ENCODE results near the gene MAGI2.

MAGI2 gene

DNA sequence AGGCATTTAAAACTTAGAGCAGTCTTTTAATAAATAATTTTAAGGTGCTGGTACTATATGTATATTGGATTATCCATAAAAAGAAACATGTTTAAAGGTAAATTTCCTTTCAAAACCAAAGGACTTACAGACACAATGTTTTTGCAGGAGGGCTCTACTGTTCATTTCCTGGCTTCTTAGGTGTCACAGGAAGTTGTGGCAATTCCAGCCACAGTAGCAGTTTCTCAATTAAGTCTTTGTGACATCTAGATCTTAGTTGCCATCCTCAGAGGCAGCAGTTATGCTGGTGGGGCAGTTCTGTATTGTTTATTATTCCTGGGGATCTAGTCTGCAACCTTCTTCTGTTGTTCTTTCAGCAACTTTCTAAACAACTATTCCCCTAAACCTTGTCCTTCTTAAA lies 460.1 kb downstream of the MAGI2 start:
- Histone ChIP-seq H4K20me1 (ENCODE audit: low read depth, low read length) (no peaks in the 10 kb centered on the region), H3K79me2 (ENCODE audit: insufficient read depth, low read length) (no peaks in the 10 kb centered on the region), H3F3A (ENCODE audit: insufficient read depth) (no peaks in the 10 kb centered on the region), H3K27ac (ENCODE audit: low read depth, low read length) (no peak overlapping the region), H3K9me2 (replicated peaks; ENCODE audit: insufficient read depth, low read length) (no peaks in the 10 kb centered on the region), H3K9ac (ENCODE audit: low read length) (no peak overlapping the region), H3K4me2 (ENCODE audit: low read depth, low read length, poor library complexity, severe bottlenecking) (no peak overlapping the region), H3K36me3 (ENCODE audit: low read length) (no peaks in the 10 kb centered on the region), H3K4me3 (ENCODE audit: insufficient read depth, low read length, poor library complexity, severe bottlenecking) (no peak overlapping the region), H3K9me3 (ENCODE audit: insufficient read depth, low read length) (no peaks in the 10 kb centered on the region), H2AFZ (ENCODE audit: low read depth, low read length, severe bottlenecking) (no peak overlapping the region), H3K27me3 (ENCODE audit: low read length) (no peaks in the 10 kb centered on the region)
- TF ChIP-seq, protein P1, sequence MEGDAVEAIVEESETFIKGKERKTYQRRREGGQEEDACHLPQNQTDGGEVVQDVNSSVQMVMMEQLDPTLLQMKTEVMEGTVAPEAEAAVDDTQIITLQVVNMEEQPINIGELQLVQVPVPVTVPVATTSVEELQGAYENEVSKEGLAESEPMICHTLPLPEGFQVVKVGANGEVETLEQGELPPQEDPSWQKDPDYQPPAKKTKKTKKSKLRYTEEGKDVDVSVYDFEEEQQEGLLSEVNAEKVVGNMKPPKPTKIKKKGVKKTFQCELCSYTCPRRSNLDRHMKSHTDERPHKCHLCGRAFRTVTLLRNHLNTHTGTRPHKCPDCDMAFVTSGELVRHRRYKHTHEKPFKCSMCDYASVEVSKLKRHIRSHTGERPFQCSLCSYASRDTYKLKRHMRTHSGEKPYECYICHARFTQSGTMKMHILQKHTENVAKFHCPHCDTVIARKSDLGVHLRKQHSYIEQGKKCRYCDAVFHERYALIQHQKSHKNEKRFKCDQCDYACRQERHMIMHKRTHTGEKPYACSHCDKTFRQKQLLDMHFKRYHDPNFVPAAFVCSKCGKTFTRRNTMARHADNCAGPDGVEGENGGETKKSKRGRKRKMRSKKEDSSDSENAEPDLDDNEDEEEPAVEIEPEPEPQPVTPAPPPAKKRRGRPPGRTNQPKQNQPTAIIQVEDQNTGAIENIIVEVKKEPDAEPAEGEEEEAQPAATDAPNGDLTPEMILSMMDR (IDR thresholded peaks at IDR 0.05; ENCODE audit: insufficient read depth, low read length, poor library complexity, severe bottlenecking): no peak
- no peak for TF ChIP-seq EZH2phosphoT487 (conservative IDR thresholded peaks at IDR 0.05; ENCODE audit: low read length)

GRCh38 chr7:78985509-78985908 lies 468.0 kb downstream of the MAGI2 start:
- H3K36me3 ChIP-seq (ENCODE audit: low read length): no peaks in the 10 kb centered on the region
- no peak overlapping the region for H3K27ac ChIP-seq (ENCODE audit: low read depth, low read length)
- no peak overlapping the region for H3K9ac ChIP-seq (ENCODE audit: low read length)
- no peaks in the 10 kb centered on the region for H4K20me1 ChIP-seq (ENCODE audit: low read depth, low read length)
- TF ChIP-seq EZH2phosphoT487 (conservative IDR thresholded peaks at IDR 0.05; ENCODE audit: low read length): no peak
- H2AFZ ChIP-seq (ENCODE audit: low read depth, low read length, severe bottlenecking): no peak overlapping the region
- no peaks in the 10 kb centered on the region for H3K9me2 ChIP-seq (replicated peaks; ENCODE audit: insufficient read depth, low read length)
- H3K27me3 ChIP-seq (ENCODE audit: low read length): no peaks in the 10 kb centered on the region
- H3K4me3 ChIP-seq (ENCODE audit: insufficient read depth, low read length, poor library complexity, severe bottlenecking): no peak overlapping the region
- H3F3A ChIP-seq (ENCODE audit: insufficient read depth): no peaks in the 10 kb centered on the region
- H3K9me3 ChIP-seq (ENCODE audit: insufficient read depth, low read length): no peaks in the 10 kb centered on the region
- no peak overlapping the region for H3K4me2 ChIP-seq (ENCODE audit: low read depth, low read length, poor library complexity, severe bottlenecking)
- no peaks in the 10 kb centered on the region for H3K79me2 ChIP-seq (ENCODE audit: insufficient read depth, low read length)

GRCh38 chr7:78983483-78983882 lies 470.0 kb downstream of the MAGI2 start:
- H3F3A ChIP-seq (ENCODE audit: insufficient read depth): no peaks in the 10 kb centered on the region
- no peaks in the 10 kb centered on the region for H3K27me3 ChIP-seq (ENCODE audit: low read length)
- H2AFZ ChIP-seq (ENCODE audit: low read depth, low read length, severe bottlenecking): no peak overlapping the region
- no peaks in the 10 kb centered on the region for H3K9me2 ChIP-seq (replicated peaks; ENCODE audit: insufficient read depth, low read length)
- H3K36me3 ChIP-seq (ENCODE audit: low read length): no peaks in the 10 kb centered on the region
- no peak overlapping the region for H3K9ac ChIP-seq (ENCODE audit: low read length)
- no peak overlapping the region for H3K4me2 ChIP-seq (ENCODE audit: low read depth, low read length, poor library complexity, severe bottlenecking)
- H3K4me3 ChIP-seq (ENCODE audit: insufficient read depth, low read length, poor library complexity, severe bottlenecking): no peak overlapping the region
- TF ChIP-seq, protein P1 (IDR thresholded peaks at IDR 0.05; ENCODE audit: insufficient read depth, low read length, poor library complexity, severe bottlenecking): no peak
- TF ChIP-seq EZH2phosphoT487 (conservative IDR thresholded peaks at IDR 0.05; ENCODE audit: low read length): no peak
- H3K27ac ChIP-seq (ENCODE audit: low read depth, low read length): no peak overlapping the region
- H4K20me1 ChIP-seq (ENCODE audit: low read depth, low read length): no peaks in the 10 kb centered on the region
- no peaks in the 10 kb centered on the region for H3K79me2 ChIP-seq (ENCODE audit: insufficient read depth, low read length)
- no peaks in the 10 kb centered on the region for H3K9me3 ChIP-seq (ENCODE audit: insufficient read depth, low read length)

- no peak overlapping the region for H2AFZ ChIP-seq (ENCODE audit: low read depth, low read length, severe bottlenecking)
- H4K20me1 ChIP-seq (ENCODE audit: low read depth, low read length): no peaks in the 10 kb centered on the region
- no peaks in the 10 kb centered on the region for H3K36me3 ChIP-seq (ENCODE audit: low read length)
- no peaks in the 10 kb centered on the region for H3K27me3 ChIP-seq (ENCODE audit: low read length)
- no peaks in the 10 kb centered on the region for H3F3A ChIP-seq (ENCODE audit: insufficient read depth)
- no peak overlapping the region for H3K27ac ChIP-seq (ENCODE audit: low read depth, low read length)
- H3K9me2 ChIP-seq (replicated peaks; ENCODE audit: insufficient read depth, low read length): no peaks in the 10 kb centered on the region
- TF ChIP-seq, protein P1 (IDR thresholded peaks at IDR 0.05; ENCODE audit: insufficient read depth, low read length, poor library complexity, severe bottlenecking): no peak
- no peak for TF ChIP-seq EZH2phosphoT487 (conservative IDR thresholded peaks at IDR 0.05; ENCODE audit: low read length)
- H3K4me3 ChIP-seq (ENCODE audit: insufficient read depth, low read length, poor library complexity, severe bottlenecking): no peak overlapping the region
- no peak overlapping the region for H3K4me2 ChIP-seq (ENCODE audit: low read depth, low read length, poor library complexity, severe bottlenecking)
- no peak overlapping the region for H3K9ac ChIP-seq (ENCODE audit: low read length)
- no peaks in the 10 kb centered on the region for H3K9me3 ChIP-seq (ENCODE audit: insufficient read depth, low read length)
- no peaks in the 10 kb centered on the region for H3K79me2 ChIP-seq (ENCODE audit: insufficient read depth, low read length)
These were observed 483.0 kb downstream of the MAGI2 start for GRCh38 chr7:78970440-78970916.
